IMR-90 (cell line): ENCODE measurements around the gene DOCK4. TPM values are rescaled to one million over a fixed set of nuclear protein-coding genes. Genes with fewer than 3 reads are reported as not detected.

Experiments used
- ATAC-seq: fragments of 200-7000 bp; cut with Tn5 transposase; 2 replicates; pipeline ENCODE4 v1.9.1; 2020; ENCODE audit warnings: low read depth, mild to moderate bottlenecking, moderate library complexity
- BruUV-seq: library from RNA; stranded (reverse); fragments of 400-500 nt; replicated peaks from 2 replicates; lab custom pipeline; 2021; lab: Mats Ljungman, UMichigan
- CTCF ChIA-PET: fragments of 300-600 bp; formaldehyde crosslinking; extraction: SDS; loops from one replicate; lab custom pipeline; 2021; ENCODE audit warnings: antibody characterized with exemption; lab: Yijun Ruan, JAX
- POLR2A ChIA-PET: fragments of 300-600 bp; sonication (Branson Sonifier 250); formaldehyde crosslinking; loops from one replicate; lab custom pipeline; 2022; ENCODE audit warnings: antibody characterized with exemption; ENCODE audit not compliant: unreplicated experiment; lab: Charles Lee
- DNase-seq: peaks from one replicate; pipeline ENCODE4 v3.0.0; 2013
- H2AFZ ChIP-seq: replicated peaks from 2 replicates; pipeline ENCODE3; 2013; ENCODE audit warnings: low read length, mild to moderate bottlenecking; ENCODE audit not compliant: poor library complexity
- H2AK5ac ChIP-seq: 2 replicates; pipeline ENCODE4 v1.6.1; 2013; ENCODE audit warnings: low read depth, low read length, inconsistent platforms
- H2AK9ac ChIP-seq: replicated peaks from 2 replicates; pipeline ENCODE3; 2013; ENCODE audit warnings: mild to moderate bottlenecking, low read depth, low read length, moderate library complexity; ENCODE audit not compliant: poor library complexity
- H2BK120ac ChIP-seq: 2 replicates; pipeline ENCODE4 v1.6.1; 2013; ENCODE audit warnings: low read depth, low read length, inconsistent platforms
- H2BK15ac ChIP-seq: 3 replicates; pipeline ENCODE4 v1.6.1; 2013; ENCODE audit warnings: low read depth, low read length, inconsistent platforms
- H2BK20ac ChIP-seq: 2 replicates; pipeline ENCODE4 v1.6.1; 2013; ENCODE audit warnings: low read depth, mild to moderate bottlenecking, inconsistent platforms, low read length, moderate library complexity
- H2BK5ac ChIP-seq: 2 replicates; pipeline ENCODE4 v1.6.1; 2013; ENCODE audit warnings: mild to moderate bottlenecking, low read depth, low read length, inconsistent platforms; ENCODE audit not compliant: poor library complexity, severe bottlenecking
- H3K14ac ChIP-seq: replicated peaks from 2 replicates; pipeline ENCODE4 v1.6.1; 2013; ENCODE audit warnings: low read depth, low read length, inconsistent platforms
- H3K18ac ChIP-seq: 2 replicates; pipeline ENCODE4 v1.6.1; 2013; ENCODE audit warnings: low read depth, low read length, control low read depth
- H3K23ac ChIP-seq: 2 replicates; pipeline ENCODE4 v1.6.1; 2013; ENCODE audit warnings: low read depth, low read length, inconsistent platforms
- H3K27ac ChIP-seq: 2 replicates; pipeline ENCODE4 v1.5.1; 2013; ENCODE audit warnings: mild to moderate bottlenecking, control low read depth, low read length; ENCODE audit not compliant: insufficient read depth
- H3K27me3 ChIP-seq: 2 replicates; pipeline ENCODE4 v1.6.1; 2013; ENCODE audit warnings: low read length; ENCODE audit not compliant: control insufficient read depth, insufficient read depth
- H3K36me3 ChIP-seq: 2 replicates; pipeline ENCODE4 v1.6.1; 2013; ENCODE audit warnings: low read length, mixed read lengths; ENCODE audit not compliant: control insufficient read depth, insufficient read depth
- H3K4ac ChIP-seq: 2 replicates; pipeline ENCODE4 v1.6.1; 2013; ENCODE audit warnings: low read depth, low read length, inconsistent platforms
- H3K4me1 ChIP-seq: 2 replicates; pipeline ENCODE4 v1.6.1; 2013; ENCODE audit warnings: low read length, mixed read lengths; ENCODE audit not compliant: control insufficient read depth, insufficient read depth
- H3K4me2 ChIP-seq: 2 replicates; pipeline ENCODE4 v1.6.1; 2013; ENCODE audit warnings: low read depth, mild to moderate bottlenecking, control low read depth, low read length, moderate library complexity
- H3K4me3 ChIP-seq: 2 replicates; pipeline ENCODE4 v1.5.1; 2013; ENCODE audit warnings: low read depth, mild to moderate bottlenecking, control low read depth, low read length, moderate library complexity; ENCODE audit not compliant: insufficient read depth
- H3K56ac ChIP-seq: 2 replicates; pipeline ENCODE4 v1.6.1; 2013; ENCODE audit warnings: low read length, inconsistent platforms; ENCODE audit not compliant: insufficient read depth; ENCODE audit errors: extremely low read depth
- H3K79me1 ChIP-seq, 2 experiments: 2 replicates each; pipeline ENCODE4 v1.6.1; 2013; ENCODE audit warnings: low read length in 2 of 2, inconsistent platforms in 1 of 2, low read depth in 1 of 2
- H3K9ac ChIP-seq: 2 replicates; pipeline ENCODE4 v1.6.1; 2013; ENCODE audit warnings: low read depth, low read length, control low read depth
- H3K9me1 ChIP-seq: 2 replicates; pipeline ENCODE4 v1.6.1; 2013; ENCODE audit warnings: low read length, inconsistent platforms; ENCODE audit not compliant: insufficient read depth
- H3K9me3 ChIP-seq: 2 replicates; pipeline ENCODE4 v1.6.1; 2013; ENCODE audit warnings: low read length; ENCODE audit not compliant: control insufficient read depth, insufficient read depth
- H4K20me1 ChIP-seq: 2 replicates; pipeline ENCODE4 v1.6.1; 2013; ENCODE audit warnings: low read length, inconsistent platforms; ENCODE audit not compliant: insufficient read depth
- H4K5ac ChIP-seq: 2 replicates; pipeline ENCODE4 v1.6.1; 2013; ENCODE audit warnings: mild to moderate bottlenecking, low read depth, low read length, control low read depth
- H4K8ac ChIP-seq, 2 experiments: 2 replicates each; pipeline ENCODE4 v1.6.1; 2013; ENCODE audit warnings: low read depth in 2 of 2, low read length in 2 of 2, control low read depth in 1 of 2, inconsistent platforms in 1 of 2
- H4K91ac ChIP-seq: 2 replicates; pipeline ENCODE4 v1.6.1; 2013; ENCODE audit warnings: low read depth, low read length, inconsistent platforms; ENCODE audit not compliant: insufficient read depth
- CEBPB ChIP-seq: IDR thresholded peaks from 2 replicates; pipeline ENCODE4 v1.6.1; 2012; ENCODE audit warnings: low read depth, low read length, improper control_type of control experiment
- CHD1 ChIP-seq: IDR thresholded peaks from 2 replicates; pipeline ENCODE4 v1.6.1; 2012; ENCODE audit warnings: low read depth, low read length, improper control_type of control experiment
- MAFK ChIP-seq: IDR thresholded peaks from 2 replicates; pipeline ENCODE4 v1.6.1; 2012; ENCODE audit warnings: low read depth, low read length, improper control_type of control experiment
- MAZ ChIP-seq: IDR thresholded peaks from 2 replicates; pipeline ENCODE4 v1.6.1; 2012; ENCODE audit warnings: low read depth, mild to moderate bottlenecking, low read length, improper control_type of control experiment, moderate library complexity, borderline replicate concordance
- NFE2L2 ChIP-seq: fragments of 150-350 bp; IDR thresholded peaks from 2 replicates; pipeline ENCODE4 v1.6.1; 2016; ENCODE audit warnings: low read depth, mild to moderate bottlenecking, low read length
- POLR2A ChIP-seq: IDR thresholded peaks from 2 replicates; pipeline ENCODE4 v1.6.1; 2012; ENCODE audit warnings: mild to moderate bottlenecking, low read depth, low read length
- RAD21 ChIP-seq: IDR thresholded peaks from 2 replicates; pipeline ENCODE4 v1.6.1; 2012; ENCODE audit warnings: low read length, improper control_type of control experiment
- RCOR1 ChIP-seq: IDR thresholded peaks from 2 replicates; pipeline ENCODE4 v1.6.1; 2012; ENCODE audit warnings: mild to moderate bottlenecking, low read length, improper control_type of control experiment; ENCODE audit not compliant: insufficient replicate concordance
- RFX5 ChIP-seq: IDR thresholded peaks from 2 replicates; pipeline ENCODE4 v1.8.0; 2012; ENCODE audit warnings: low read depth, mild to moderate bottlenecking, low read length, moderate library complexity
- WGBS, 2 experiments: methylation state at CpG; one replicate each; pipeline versions ENCODE4 v1.1.5 to v1.1.7; 2013; ENCODE audit warnings: missing lambda C conversion rate in 2 of 2; ENCODE audit not compliant: insufficient read length in 1 of 2; ENCODE audit errors: extremely low coverage in 2 of 2; 5-methylcytosine and 5-hydroxymethylcytosine counted together
- dilution Hi-C: fragments of 300-500 bp; cut with HindIII; formaldehyde crosslinking; loops from one replicate; pipeline ENCODE4 v1.14.3; 2018; ENCODE audit warnings: low sequenced_read_pairs; ENCODE audit not compliant: unreplicated experiment
- in situ Hi-C: fragments of 300-500 bp; cut with MboI; formaldehyde crosslinking; loops from 3 replicates; pipeline ENCODE4 v1.14.3; 2019; ENCODE audit warnings: low sequenced_read_pairs, inconsistent platforms, mixed read lengths
- intact Hi-C: fragments of 100-400 bp; cut with micrococcal nuclease; formaldehyde crosslinking; loops from 2 replicates; pipeline ENCODE4 v1.10.0; 2022
- polyA plus RNA-seq, 3 experiments: library from polyadenylated mRNA; depleted of rRNA; stranded (reverse); fragments of >200 nt; gene quantifications; 2 replicates each; pipeline ENCODE4 v1.2.3, GENCODE V29; 2012; ENCODE audit warnings: low replicate concordance in 1 of 3
- total RNA-seq: library from RNA; depleted of rRNA; stranded (reverse); fragments of >200 nt; gene quantifications from 2 replicates; pipeline ENCODE4 v1.2.3, GENCODE V29; 2012
- TF ChIP-seq, protein P1 (sequence below): conservative IDR thresholded peaks from 2 replicates; pipeline ENCODE4 v1.5.1; 2012; ENCODE audit warnings: mild to moderate bottlenecking, low read depth, low read length, improper control_type of control experiment
- TF ChIP-seq, protein P2 (sequence below): fragments of 150-350 bp; IDR thresholded peaks from 2 replicates; pipeline ENCODE4 v1.6.1; 2016; ENCODE audit warnings: low read depth, mild to moderate bottlenecking, low read length, moderate library complexity, borderline replicate concordance

Gene DOCK4
- total and polyA plus RNA-seq, 2 of the 4 experiments (the other 2 are of a cell fraction): 4.4 to 12.2 TPM

DNA sequence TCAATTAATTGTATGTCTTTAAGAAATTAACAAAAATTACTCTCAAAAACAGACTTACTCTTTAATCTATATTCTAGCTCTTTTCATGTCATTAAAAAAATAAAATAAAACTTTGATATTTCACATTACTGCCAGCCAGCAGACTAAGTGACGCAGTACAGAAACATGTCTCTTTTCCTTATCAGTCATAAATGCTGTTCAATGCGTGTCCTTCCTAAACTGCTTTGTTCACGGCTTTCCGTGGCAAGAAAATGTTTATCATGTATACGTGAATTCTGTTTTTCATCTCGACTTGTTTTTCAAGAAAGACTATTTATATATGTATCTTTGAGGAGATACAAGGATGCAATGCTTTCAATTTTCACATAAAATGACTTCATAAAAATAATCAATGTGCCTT lies 182.4 kb downstream of the DOCK4 start:
- no peak overlapping the region for H3K14ac ChIP-seq
- no peak overlapping the region for H3K4me2 ChIP-seq
- H2BK15ac ChIP-seq: no peak overlapping the region
- in situ Hi-C loops (no loop called here), intact Hi-C loops (no loop called here), dilution Hi-C loops (no loop called here)
- POLR2A ChIA-PET: no interaction called here
- H2BK5ac ChIP-seq: no peak overlapping the region
- no peak overlapping the region for H3K4ac ChIP-seq
- DNase-seq (no peak), ATAC-seq (no peak)
- H4K8ac ChIP-seq: no peak overlapping the region
- H3K27me3 ChIP-seq: no peaks in the 10 kb centered on the region
- H3K36me3 ChIP-seq: no peaks in the 10 kb centered on the region
- no peak overlapping the region for H3K18ac ChIP-seq
- no peak overlapping the region for H4K5ac ChIP-seq
- no peak overlapping the region for H3K4me3 ChIP-seq
- TF ChIP-seq RFX5 (no peak), MAZ (no peak), MAFK (no peak), RAD21 (no peak), RCOR1 (no peak), POLR2A (no peak), CHD1 (no peak), CEBPB (no peak), NFE2L2 (no peak)
- TF ChIP-seq, protein P1, sequence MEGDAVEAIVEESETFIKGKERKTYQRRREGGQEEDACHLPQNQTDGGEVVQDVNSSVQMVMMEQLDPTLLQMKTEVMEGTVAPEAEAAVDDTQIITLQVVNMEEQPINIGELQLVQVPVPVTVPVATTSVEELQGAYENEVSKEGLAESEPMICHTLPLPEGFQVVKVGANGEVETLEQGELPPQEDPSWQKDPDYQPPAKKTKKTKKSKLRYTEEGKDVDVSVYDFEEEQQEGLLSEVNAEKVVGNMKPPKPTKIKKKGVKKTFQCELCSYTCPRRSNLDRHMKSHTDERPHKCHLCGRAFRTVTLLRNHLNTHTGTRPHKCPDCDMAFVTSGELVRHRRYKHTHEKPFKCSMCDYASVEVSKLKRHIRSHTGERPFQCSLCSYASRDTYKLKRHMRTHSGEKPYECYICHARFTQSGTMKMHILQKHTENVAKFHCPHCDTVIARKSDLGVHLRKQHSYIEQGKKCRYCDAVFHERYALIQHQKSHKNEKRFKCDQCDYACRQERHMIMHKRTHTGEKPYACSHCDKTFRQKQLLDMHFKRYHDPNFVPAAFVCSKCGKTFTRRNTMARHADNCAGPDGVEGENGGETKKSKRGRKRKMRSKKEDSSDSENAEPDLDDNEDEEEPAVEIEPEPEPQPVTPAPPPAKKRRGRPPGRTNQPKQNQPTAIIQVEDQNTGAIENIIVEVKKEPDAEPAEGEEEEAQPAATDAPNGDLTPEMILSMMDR: no peak
- TF ChIP-seq, protein P2, sequence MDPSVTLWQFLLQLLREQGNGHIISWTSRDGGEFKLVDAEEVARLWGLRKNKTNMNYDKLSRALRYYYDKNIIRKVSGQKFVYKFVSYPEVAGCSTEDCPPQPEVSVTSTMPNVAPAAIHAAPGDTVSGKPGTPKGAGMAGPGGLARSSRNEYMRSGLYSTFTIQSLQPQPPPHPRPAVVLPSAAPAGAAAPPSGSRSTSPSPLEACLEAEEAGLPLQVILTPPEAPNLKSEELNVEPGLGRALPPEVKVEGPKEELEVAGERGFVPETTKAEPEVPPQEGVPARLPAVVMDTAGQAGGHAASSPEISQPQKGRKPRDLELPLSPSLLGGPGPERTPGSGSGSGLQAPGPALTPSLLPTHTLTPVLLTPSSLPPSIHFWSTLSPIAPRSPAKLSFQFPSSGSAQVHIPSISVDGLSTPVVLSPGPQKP: no peak
- BruUV-seq: no TSS peak
- no CpG with 5 or more reads among the region's 6 CpGs for WGBS, 2 experiments
- H3K9me3 ChIP-seq: no peaks in the 10 kb centered on the region
- no peak overlapping the region for H2BK120ac ChIP-seq
- H2AFZ ChIP-seq: no peak overlapping the region
- no peak overlapping the region for H3K56ac ChIP-seq
- H2AK5ac ChIP-seq: no peak overlapping the region
- no peak overlapping the region for H4K91ac ChIP-seq
- CTCF ChIA-PET: no interaction called here
- H3K9ac ChIP-seq: no peak overlapping the region
- H3K79me1 ChIP-seq: peaks cover 0 to 8% of the 10 kb centered on the region in 2 experiments; a peak in 2 of 4 replicates
- no peak overlapping the region for H3K27ac ChIP-seq
- peaks cover 5% of the 10 kb centered on the region for H3K9me1 ChIP-seq
- peaks cover 2% of the 10 kb centered on the region; the same call in 1 of the 2 replicates for H3K4me1 ChIP-seq
- H2BK20ac ChIP-seq: no peak overlapping the region
- H4K20me1 ChIP-seq: peaks cover 6% of the 10 kb centered on the region; the same call in 1 of the 2 replicates
- no peak overlapping the region for H3K23ac ChIP-seq
- no peak overlapping the region for H2AK9ac ChIP-seq
